Hippocampal formation (tissue), 2 donors: ENCODE measurements around the gene TMPRSS9.

ENCODE experiments used
- DNase-seq, 2 donors: peaks; one replicate each; lab custom pipeline; 2025; lab: John Stamatoyannopoulos, UW

The TMPRSS9 gene

GRCh38 chr19:2359992-2360685 is at the start of gene TMPRSS9:
TSS of gene TMPRSS9 (plus strand) at chr19:2360265. CDS start at chr19:2389786, 29,521 bp downstream.
- no peak for DNase-seq

- DNase-seq = no peak
Observed at GRCh38 chr19:2311093-2311492, 49.0 kb upstream of the TMPRSS9 start.

- no peak for DNase-seq
Observed at GRCh38 chr19:2312820-2313501, 47.1 kb upstream of the TMPRSS9 start.

- no peak for DNase-seq
Observed at GRCh38 chr19:2315121-2315817, 44.8 kb upstream of the TMPRSS9 start.

- peak; percentile 59 to 64 for DNase-seq
Observed at GRCh38 chr19:2315818-2316353, 44.2 kb upstream of the TMPRSS9 start.

GRCh38 chr19:2317300-2317699 is 42.8 kb upstream of the TMPRSS9 start:
- no peak for DNase-seq

- DNase-seq = no peak
Observed at GRCh38 chr19:2317756-2318155, 42.3 kb upstream of the TMPRSS9 start.

- no peak for DNase-seq
Observed at GRCh38 chr19:2318923-2319322, 41.1 kb upstream of the TMPRSS9 start.

- DNase-seq = no peak
Observed at GRCh38 chr19:2319551-2319950, 40.5 kb upstream of the TMPRSS9 start.

- no peak for DNase-seq
Observed at GRCh38 chr19:2320049-2320448, 40.0 kb upstream of the TMPRSS9 start.

- DNase-seq = no peak
Observed at GRCh38 chr19:2320939-2321338, 39.1 kb upstream of the TMPRSS9 start.

GRCh38 chr19:2321565-2322283 is 38.3 kb upstream of the TMPRSS9 start:
- no peak for DNase-seq

- DNase-seq = no peak
Observed at GRCh38 chr19:2323707-2324106, 36.4 kb upstream of the TMPRSS9 start.

GRCh38 chr19:2324220-2324948 is 35.7 kb upstream of the TMPRSS9 start:
- no peak for DNase-seq

- DNase-seq = no peak
Observed at GRCh38 chr19:2325281-2326046, 34.6 kb upstream of the TMPRSS9 start.

- no peak for DNase-seq
Observed at GRCh38 chr19:2326699-2327360, 33.2 kb upstream of the TMPRSS9 start.

GRCh38 chr19:2327773-2328400 is 32.2 kb upstream of the TMPRSS9 start:
- peak in 1 of 2 donors; percentile 22 for DNase-seq

- peak; percentile 70 to 84 for DNase-seq
Observed at GRCh38 chr19:2328401-2329148, 31.5 kb upstream of the TMPRSS9 start, which contains the start of the genes LSM7 and SPPL2B. TSS of gene LSM7 (minus strand) at chr19:2328586. CDS start at chr19:2328566, 20 bp downstream. TSS of gene SPPL2B (plus strand) at chr19:2328684. CDS start at chr19:2328710, 26 bp downstream.

- DNase-seq = no peak
Observed at GRCh38 chr19:2329149-2329478, 31.0 kb upstream of the TMPRSS9 start.
